ENCODE results near the gene SART3. TPM values are rescaled to one million over a fixed set of nuclear protein-coding genes. Genes with fewer than 3 reads are reported as not detected.

SART3 gene
- total and polyA plus RNA-seq, 2 of the 4 experiments (the other 2 are of a cell fraction) = 22.6 to 37.8 TPM

DNA sequence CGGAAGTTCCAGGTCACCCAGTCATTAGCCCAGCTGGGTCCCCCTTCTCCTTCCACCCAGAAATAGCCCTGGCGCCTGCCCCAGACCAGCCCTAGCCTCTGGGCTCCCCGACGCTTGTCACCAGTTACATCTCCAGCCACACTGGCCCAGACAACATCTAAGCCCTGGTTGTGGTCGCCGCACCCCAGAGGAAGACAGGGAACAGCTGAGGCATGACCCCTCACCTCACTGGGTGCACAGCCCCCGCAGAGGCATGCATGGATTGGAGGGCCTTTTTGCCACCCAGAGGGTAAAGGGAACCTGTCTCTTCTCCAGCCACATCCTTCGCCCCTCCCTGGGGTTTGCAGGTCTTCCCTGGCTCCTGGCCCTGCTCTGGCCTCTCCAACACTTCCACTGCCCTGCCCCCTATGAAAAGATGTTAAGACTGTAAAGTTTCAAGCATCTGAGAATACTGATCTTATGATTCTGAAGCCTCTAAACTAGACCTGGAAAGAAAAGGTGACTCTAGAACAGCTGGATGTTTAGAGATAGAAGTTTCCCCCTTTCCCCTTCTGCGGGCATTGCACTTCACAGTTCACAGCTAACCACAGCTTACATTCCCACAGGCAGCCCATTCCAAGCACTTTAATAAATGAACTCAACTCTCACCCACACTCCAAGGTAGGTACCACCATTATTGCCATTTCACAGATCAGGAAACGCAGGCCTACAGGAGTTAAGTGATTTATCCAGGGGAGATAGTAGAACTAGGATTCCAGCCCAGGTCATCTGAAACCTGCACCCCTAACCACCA, 22.2 kb upstream of the SART3 start:
- Histone ChIP-seq H3K9ac (ENCODE audit: low read depth, low read length) (no peak overlapping the region), H2AFZ (replicated peaks; ENCODE audit: low read length, poor library complexity) (no peak overlapping the region), H2BK15ac (ENCODE audit: low read depth, low read length) (no peak overlapping the region), H2AK5ac (ENCODE audit: low read depth, low read length) (no peak overlapping the region), H2BK20ac (ENCODE audit: low read depth, low read length) (no peak overlapping the region), H4K5ac (ENCODE audit: low read depth, low read length) (no peak overlapping the region), H3K4me1 (ENCODE audit: control insufficient read depth, insufficient read depth, low read length) (peaks cover 3% of the 10 kb centered on the region; the same call in 1 of the 2 replicates), H3K9me1 (ENCODE audit: insufficient read depth, low read length) (no peaks in the 10 kb centered on the region; the same call in none of the 2 replicates), H3K36me3 (ENCODE audit: control insufficient read depth, insufficient read depth, low read length) (no peaks in the 10 kb centered on the region), H3K56ac (ENCODE audit: extremely low read depth, insufficient read depth, low read length) (no peak overlapping the region), H3K4me2 (ENCODE audit: low read depth, low read length) (no peak overlapping the region), H2BK120ac (ENCODE audit: low read depth, low read length) (no peak overlapping the region), H3K23ac (ENCODE audit: low read depth, low read length) (no peak overlapping the region), H2BK5ac (ENCODE audit: low read depth, low read length, poor library complexity, severe bottlenecking) (no peak overlapping the region), H3K79me1 (ENCODE audit: low read depth in 1 of 2, low read length in 2 of 2) (no peaks in the 10 kb centered on the region), H3K27ac (ENCODE audit: insufficient read depth, low read length) (no peak overlapping the region), H3K27me3 (ENCODE audit: control insufficient read depth, insufficient read depth, low read length) (peaks cover 2% of the 10 kb centered on the region), H3K14ac (replicated peaks; ENCODE audit: low read depth, low read length) (no peak overlapping the region), H3K4ac (ENCODE audit: low read depth, low read length) (no peak overlapping the region), H2AK9ac (replicated peaks; ENCODE audit: low read depth, low read length, poor library complexity) (no peak overlapping the region), H3K9me3 (ENCODE audit: control insufficient read depth, insufficient read depth, low read length) (no peaks in the 10 kb centered on the region), H4K91ac (ENCODE audit: insufficient read depth, low read depth, low read length) (no peak overlapping the region), H3K4me3 (ENCODE audit: insufficient read depth, low read depth, low read length) (no peak overlapping the region), H4K20me1 (ENCODE audit: insufficient read depth, low read length) (no peaks in the 10 kb centered on the region), H3K18ac (ENCODE audit: low read depth, low read length) (no peak overlapping the region), H4K8ac (ENCODE audit: low read depth in 2 of 2, low read length in 2 of 2) (no peak overlapping the region)
- intact Hi-C loops (cut with micrococcal nuclease) = no loop called here
- in situ Hi-C loops (cut with MboI; ENCODE audit: low sequenced_read_pairs) = no loop called here
- ChIA-PET POLR2A (ENCODE audit: unreplicated experiment) (no interaction called here), CTCF (no interaction called here)
- no TSS peak for BruUV-seq (replicated peaks)
- WGBS, 2 experiments (ENCODE audit: extremely low coverage in 2 of 2, insufficient read length in 1 of 2) = 83% methylated on average over 1 of the region's 10 CpGs; no CpG with 5 or more reads in 1 of the 2 experiments
- no peak for DNase-seq
- dilution Hi-C loops (cut with HindIII; ENCODE audit: low sequenced_read_pairs, unreplicated experiment) = no loop called here
- ATAC-seq (ENCODE audit: low read depth) = peak; percentile 47; the same call in 1 of the 2 replicates
- no peak for TF ChIP-seq FOS (IDR thresholded peaks at IDR 0.05; ENCODE audit: low read depth, low read length)
- no peak for TF ChIP-seq RAD21 (IDR thresholded peaks at IDR 0.05; ENCODE audit: low read length)
- no peak for TF ChIP-seq MAZ (IDR thresholded peaks at IDR 0.05; ENCODE audit: borderline replicate concordance, low read depth, low read length)
- TF ChIP-seq, protein P1, sequence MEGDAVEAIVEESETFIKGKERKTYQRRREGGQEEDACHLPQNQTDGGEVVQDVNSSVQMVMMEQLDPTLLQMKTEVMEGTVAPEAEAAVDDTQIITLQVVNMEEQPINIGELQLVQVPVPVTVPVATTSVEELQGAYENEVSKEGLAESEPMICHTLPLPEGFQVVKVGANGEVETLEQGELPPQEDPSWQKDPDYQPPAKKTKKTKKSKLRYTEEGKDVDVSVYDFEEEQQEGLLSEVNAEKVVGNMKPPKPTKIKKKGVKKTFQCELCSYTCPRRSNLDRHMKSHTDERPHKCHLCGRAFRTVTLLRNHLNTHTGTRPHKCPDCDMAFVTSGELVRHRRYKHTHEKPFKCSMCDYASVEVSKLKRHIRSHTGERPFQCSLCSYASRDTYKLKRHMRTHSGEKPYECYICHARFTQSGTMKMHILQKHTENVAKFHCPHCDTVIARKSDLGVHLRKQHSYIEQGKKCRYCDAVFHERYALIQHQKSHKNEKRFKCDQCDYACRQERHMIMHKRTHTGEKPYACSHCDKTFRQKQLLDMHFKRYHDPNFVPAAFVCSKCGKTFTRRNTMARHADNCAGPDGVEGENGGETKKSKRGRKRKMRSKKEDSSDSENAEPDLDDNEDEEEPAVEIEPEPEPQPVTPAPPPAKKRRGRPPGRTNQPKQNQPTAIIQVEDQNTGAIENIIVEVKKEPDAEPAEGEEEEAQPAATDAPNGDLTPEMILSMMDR (conservative IDR thresholded peaks at IDR 0.05; ENCODE audit: low read depth, low read length) = no peak
- TF ChIP-seq CHD1 (IDR thresholded peaks at IDR 0.05; ENCODE audit: low read depth, low read length) = no peak
- TF ChIP-seq SMC3 (IDR thresholded peaks at IDR 0.05; ENCODE audit: low read depth, low read length) = no peak
- TF ChIP-seq, protein P2, sequence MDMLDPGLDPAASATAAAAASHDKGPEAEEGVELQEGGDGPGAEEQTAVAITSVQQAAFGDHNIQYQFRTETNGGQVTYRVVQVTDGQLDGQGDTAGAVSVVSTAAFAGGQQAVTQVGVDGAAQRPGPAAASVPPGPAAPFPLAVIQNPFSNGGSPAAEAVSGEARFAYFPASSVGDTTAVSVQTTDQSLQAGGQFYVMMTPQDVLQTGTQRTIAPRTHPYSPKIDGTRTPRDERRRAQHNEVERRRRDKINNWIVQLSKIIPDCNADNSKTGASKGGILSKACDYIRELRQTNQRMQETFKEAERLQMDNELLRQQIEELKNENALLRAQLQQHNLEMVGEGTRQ (IDR thresholded peaks at IDR 0.05; ENCODE audit: low read depth, low read length) = no peak
- no peak for TF ChIP-seq RCOR1 (IDR thresholded peaks at IDR 0.05; ENCODE audit: insufficient replicate concordance, low read length)
- TF ChIP-seq POLR2A (IDR thresholded peaks at IDR 0.05; ENCODE audit: low read depth, low read length) = no peak
- TF ChIP-seq, protein P3, sequence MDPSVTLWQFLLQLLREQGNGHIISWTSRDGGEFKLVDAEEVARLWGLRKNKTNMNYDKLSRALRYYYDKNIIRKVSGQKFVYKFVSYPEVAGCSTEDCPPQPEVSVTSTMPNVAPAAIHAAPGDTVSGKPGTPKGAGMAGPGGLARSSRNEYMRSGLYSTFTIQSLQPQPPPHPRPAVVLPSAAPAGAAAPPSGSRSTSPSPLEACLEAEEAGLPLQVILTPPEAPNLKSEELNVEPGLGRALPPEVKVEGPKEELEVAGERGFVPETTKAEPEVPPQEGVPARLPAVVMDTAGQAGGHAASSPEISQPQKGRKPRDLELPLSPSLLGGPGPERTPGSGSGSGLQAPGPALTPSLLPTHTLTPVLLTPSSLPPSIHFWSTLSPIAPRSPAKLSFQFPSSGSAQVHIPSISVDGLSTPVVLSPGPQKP (IDR thresholded peaks at IDR 0.05; ENCODE audit: borderline replicate concordance, low read depth, low read length) = no peak
- no peak for TF ChIP-seq CEBPB (IDR thresholded peaks at IDR 0.05; ENCODE audit: low read depth, low read length)
- TF ChIP-seq NFE2L2 (IDR thresholded peaks at IDR 0.05; ENCODE audit: low read depth, low read length) = no peak
- TF ChIP-seq MAFK (IDR thresholded peaks at IDR 0.05; ENCODE audit: low read depth, low read length) = no peak
- TF ChIP-seq BHLHE40 (IDR thresholded peaks at IDR 0.05; ENCODE audit: low read depth, low read length) = no peak
- no peak for TF ChIP-seq RFX5 (IDR thresholded peaks at IDR 0.05; ENCODE audit: low read depth, low read length)

Data from IMR-90 (cell line).